GM23248 (cell line): Measurements from ENCODE around the gene ALG9. TPM values are rescaled to one million over a fixed set of nuclear protein-coding genes. Genes with fewer than 3 reads are reported as not detected.

Experiments
- DNase-seq: peaks from one replicate; pipeline ENCODE4 v3.0.0-alpha.2; 2015
- H2AFZ ChIP-seq: fragments of 200-600 bp; sonication (generic); 2 replicates; pipeline ENCODE4 v1.6.1; 2016; ENCODE audit warnings: antibody characterized with exemption
- H3F3A ChIP-seq: fragments of 200-600 bp; sonication (generic); 2 replicates; pipeline ENCODE4 v1.6.1; 2016; ENCODE audit warnings: mild to moderate bottlenecking, antibody characterized with exemption, mixed run types; ENCODE audit not compliant: insufficient read depth
- H3K27ac ChIP-seq: fragments of 200-600 bp; sonication (generic); 2 replicates; pipeline ENCODE4 v1.5.1; 2016; ENCODE audit warnings: mild to moderate bottlenecking
- H3K27me3 ChIP-seq: fragments of 200-600 bp; sonication (generic); replicated peaks from 2 replicates; pipeline ENCODE4 v1.6.1; 2016; ENCODE audit warnings: mild to moderate bottlenecking; ENCODE audit not compliant: insufficient read depth
- H3K36me3 ChIP-seq: fragments of 200-600 bp; sonication (generic); 2 replicates; pipeline ENCODE4 v1.6.1; 2016; ENCODE audit warnings: low read depth, mild to moderate bottlenecking
- H3K4me1 ChIP-seq: fragments of 200-600 bp; sonication (generic); 2 replicates; pipeline ENCODE4 v1.6.1; 2016; ENCODE audit warnings: mild to moderate bottlenecking; ENCODE audit not compliant: insufficient read depth
- H3K4me2 ChIP-seq: fragments of 200-600 bp; sonication (generic); one replicate; pipeline ENCODE4 v1.6.1; 2016; ENCODE audit warnings: mild to moderate bottlenecking; ENCODE audit not compliant: unreplicated experiment
- H3K4me3 ChIP-seq: fragments of 200-600 bp; sonication (generic); 2 replicates; pipeline ENCODE4 v1.5.1; 2016; ENCODE audit warnings: mild to moderate bottlenecking
- H3K79me2 ChIP-seq: fragments of 200-600 bp; sonication (generic); 2 replicates; pipeline ENCODE4 v1.6.1; 2016; ENCODE audit warnings: mild to moderate bottlenecking; ENCODE audit not compliant: insufficient read depth
- H3K9ac ChIP-seq: fragments of 200-600 bp; sonication (generic); 2 replicates; pipeline ENCODE4 v1.6.1; 2016; ENCODE audit warnings: mild to moderate bottlenecking
- H3K9me2 ChIP-seq: fragments of 200-600 bp; sonication (generic); 2 replicates; pipeline ENCODE4 v1.6.1; 2016; ENCODE audit warnings: mixed run types, mild to moderate bottlenecking, moderate library complexity; ENCODE audit not compliant: insufficient read depth
- H3K9me3 ChIP-seq: fragments of 200-600 bp; sonication (generic); one replicate; pipeline ENCODE4 v1.6.1; 2017; ENCODE audit warnings: low read depth
- H4K20me1 ChIP-seq: fragments of 200-600 bp; sonication (generic); 2 replicates; pipeline ENCODE4 v1.6.0; 2016; ENCODE audit not compliant: insufficient read depth
- EZH2 ChIP-seq: fragments of 200-600 bp; sonication (generic); IDR thresholded peaks from 2 replicates; pipeline ENCODE4 v1.6.1; 2018; ENCODE audit warnings: antibody characterized with exemption, mild to moderate bottlenecking; ENCODE audit not compliant: insufficient read depth, poor library complexity, severe bottlenecking
- EZH2phosphoT487 ChIP-seq: fragments of 200-600 bp; sonication (generic); IDR thresholded peaks from 2 replicates; pipeline ENCODE4 v1.6.1; 2018; ENCODE audit warnings: antibody characterized with exemption, moderate library complexity, mild to moderate bottlenecking, low read depth; ENCODE audit not compliant: insufficient read depth
- whole genome bisulfite sequencing, 2 experiments: methylation state at CpG; one replicate each; pipeline ENCODE4 v1.1.6; 2015 to 2017; ENCODE audit warnings: low lambda C conversion rate in 2 of 2, low coverage in 1 of 2; ENCODE audit errors: missing lambda C conversion rate in 2 of 2; 5-methylcytosine and 5-hydroxymethylcytosine counted together
- in situ Hi-C: fragments of 300-500 bp; cut with MboI; formaldehyde crosslinking; loops from 2 replicates; pipeline ENCODE4 v1.15.0; 2020
- polyA plus RNA-seq: library from polyadenylated mRNA; unstranded; fragments of >200 nt; fragmentation: Nextera tagmentation; extraction: Ambion mirVana; gene quantifications from 2 replicates; pipeline ENCODE4 v1.2.1, GENCODE V29; 2016
- total RNA-seq: library from RNA; depleted of rRNA; stranded (reverse); fragments of >200 nt; shearing (Covaris generic); gene quantifications from 2 replicates; pipeline ENCODE4 v1.2.3, GENCODE V29; 2014

ALG9 gene
- total and polyA plus RNA-seq, 2 experiments from 2014 or later = 24.5 to 36.3 TPM

DNA sequence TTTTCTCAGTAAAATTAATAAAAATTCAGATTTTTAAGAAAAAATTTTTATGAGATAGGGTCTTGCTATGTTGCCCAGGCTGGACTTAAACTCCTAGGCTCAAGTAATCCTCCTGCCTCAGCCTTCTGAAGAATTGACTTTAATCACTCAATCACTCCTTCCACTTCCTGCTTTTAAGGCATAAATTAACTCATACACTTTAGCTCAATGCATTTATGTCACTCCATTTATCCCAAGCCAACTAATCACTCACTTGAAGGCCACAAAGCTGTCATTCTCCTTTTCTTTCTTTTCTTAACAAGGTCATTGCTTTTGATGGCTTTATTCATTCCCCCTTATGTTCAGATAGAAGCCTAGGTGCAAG, 877 bp downstream of the ALG9 start:
- H3K9me2 ChIP-seq = no peaks in the 10 kb centered on the region
- DNase-seq = no peak
- no peaks in the 10 kb centered on the region for H4K20me1 ChIP-seq
- H3K9ac ChIP-seq = peak overlapping the region; percentile 87
- peak overlapping the region; percentile 98 for H3K4me3 ChIP-seq
- H3K79me2 ChIP-seq = peaks cover 21% of the 10 kb centered on the region
- TF ChIP-seq EZH2phosphoT487 = no peak
- no peak for TF ChIP-seq EZH2
- H3F3A ChIP-seq = no peaks in the 10 kb centered on the region
- H2AFZ ChIP-seq = peak overlapping the region; percentile 99
- peak overlapping the region; percentile 66 for H3K27ac ChIP-seq
- H3K27me3 ChIP-seq = no peaks in the 10 kb centered on the region
- H3K36me3 ChIP-seq = peaks cover 16% of the 10 kb centered on the region
- no peaks in the 10 kb centered on the region for H3K9me3 ChIP-seq
- in situ Hi-C loops = loop anchor here (10.0 kb wide), 1 partner anchor 124 kb away; no protein-coding TSS in a partner anchor
- H3K4me1 ChIP-seq = peaks cover 13% of the 10 kb centered on the region
- H3K4me2 ChIP-seq = peak overlapping the region; percentile 98

DNA sequence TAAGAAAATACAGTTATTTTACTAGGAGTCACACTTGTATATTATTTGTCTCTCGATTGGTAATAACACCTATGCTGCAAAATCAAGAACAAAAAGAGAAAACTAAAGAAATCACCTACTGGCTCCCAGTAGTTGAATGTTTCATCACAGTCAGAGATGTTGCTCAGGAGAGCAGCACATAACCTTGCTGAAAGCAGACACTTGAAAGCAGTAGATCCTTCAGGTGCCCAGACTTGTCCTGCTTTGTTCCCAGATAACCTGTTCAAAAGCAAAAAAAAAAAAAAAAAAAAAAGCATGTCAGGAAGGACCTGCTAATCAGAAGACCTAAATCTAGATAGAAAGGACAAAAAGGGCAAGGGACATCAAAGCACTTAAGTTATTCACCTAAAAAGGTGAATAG, 1.3 kb downstream of the ALG9 start:
- peaks cover 20% of the 10 kb centered on the region for H3K36me3 ChIP-seq
- H3K4me1 ChIP-seq = peaks cover 13% of the 10 kb centered on the region
- H3K4me2 ChIP-seq = peak overlapping the region; percentile 98
- no peak overlapping the region for H3K9ac ChIP-seq
- no peaks in the 10 kb centered on the region for H3K27me3 ChIP-seq
- no peak for DNase-seq
- H3K9me2 ChIP-seq = no peaks in the 10 kb centered on the region
- WGBS, 2 experiments = 97 to 100% methylated on average over 1 of the region's 1 CpG
- H3F3A ChIP-seq = no peaks in the 10 kb centered on the region
- H2AFZ ChIP-seq = peak overlapping the region; percentile 99; the same call in 1 of the 2 replicates
- peak overlapping the region; percentile 98 for H3K4me3 ChIP-seq
- H4K20me1 ChIP-seq = no peaks in the 10 kb centered on the region
- TF ChIP-seq EZH2phosphoT487 (no peak), EZH2 (no peak)
- H3K27ac ChIP-seq = no peak overlapping the region
- in situ Hi-C loops = loop anchor here (10.0 kb wide), 1 partner anchor 125 kb away; no protein-coding TSS in a partner anchor
- H3K79me2 ChIP-seq = peaks cover 21% of the 10 kb centered on the region
- H3K9me3 ChIP-seq = no peaks in the 10 kb centered on the region

DNA sequence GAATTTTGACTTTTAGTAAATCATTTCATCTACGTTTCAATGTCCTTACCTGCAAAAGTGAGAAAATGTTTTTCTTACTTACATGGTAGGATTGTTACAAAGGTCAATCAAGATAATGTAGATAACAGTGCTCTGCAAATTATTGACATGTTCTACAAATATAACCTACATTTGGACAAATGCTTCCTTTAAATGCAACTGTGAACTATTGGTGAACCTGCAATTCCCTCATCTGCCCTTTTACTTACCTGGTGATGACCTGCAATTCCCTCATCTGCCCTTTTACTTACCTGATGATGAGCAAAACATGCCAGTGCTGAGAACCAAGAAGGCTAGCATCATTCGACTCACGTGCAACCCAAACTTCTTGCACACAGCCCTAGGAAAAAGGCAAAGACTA, 11.1 kb downstream of the ALG9 start:
- Histone ChIP-seq H3K9ac (no peak overlapping the region), H3K4me2 (no peak overlapping the region), H3K36me3 (peaks cover 23% of the 10 kb centered on the region), H4K20me1 (no peaks in the 10 kb centered on the region), H2AFZ (no peak overlapping the region), H3K9me3 (no peaks in the 10 kb centered on the region), H3K27ac (no peak overlapping the region), H3K9me2 (no peaks in the 10 kb centered on the region), H3K4me3 (no peak overlapping the region), H3K79me2 (no peaks in the 10 kb centered on the region), H3K27me3 (no peaks in the 10 kb centered on the region), H3F3A (no peaks in the 10 kb centered on the region), H3K4me1 (no peaks in the 10 kb centered on the region)
- TF ChIP-seq EZH2 (no peak), EZH2phosphoT487 (no peak)
- DNase-seq = no peak
- WGBS, 2 experiments = 97 to 98% methylated on average over 3 of the region's 3 CpGs
- in situ Hi-C loops = no loop called here

DNA sequence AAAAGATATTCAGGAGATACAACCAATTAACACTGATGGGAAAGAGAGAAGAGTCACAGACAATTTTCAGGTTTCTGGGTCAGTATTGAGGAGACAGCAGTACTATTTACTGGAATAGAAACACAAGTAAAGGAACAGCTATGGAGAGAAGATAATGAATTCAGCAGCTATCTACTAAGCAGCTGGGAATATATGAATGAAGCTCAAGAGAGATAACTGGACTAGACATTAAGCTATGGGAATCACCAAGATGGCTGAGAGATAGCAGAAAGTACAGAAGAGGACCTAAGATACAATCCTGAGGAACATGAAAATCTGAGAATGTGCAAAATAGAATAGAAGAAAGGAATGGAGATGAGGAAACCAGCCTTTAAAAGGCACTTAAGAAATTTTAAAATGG, 15.9 kb downstream of the ALG9 start:
- in situ Hi-C loops = no loop called here
- Histone ChIP-seq H3K9me3 (no peaks in the 10 kb centered on the region), H3K27me3 (no peaks in the 10 kb centered on the region), H3F3A (no peaks in the 10 kb centered on the region; the same call in 1 of the 2 replicates), H3K4me2 (no peak overlapping the region), H4K20me1 (no peaks in the 10 kb centered on the region), H3K9ac (no peak overlapping the region), H3K9me2 (no peaks in the 10 kb centered on the region), H3K27ac (no peak overlapping the region), H2AFZ (no peak overlapping the region), H3K4me1 (no peaks in the 10 kb centered on the region), H3K4me3 (no peak overlapping the region), H3K36me3 (peaks cover 22% of the 10 kb centered on the region; the same call in 1 of the 2 replicates), H3K79me2 (no peaks in the 10 kb centered on the region)
- DNase-seq = no peak
- TF ChIP-seq EZH2 (no peak), EZH2phosphoT487 (no peak)

DNA sequence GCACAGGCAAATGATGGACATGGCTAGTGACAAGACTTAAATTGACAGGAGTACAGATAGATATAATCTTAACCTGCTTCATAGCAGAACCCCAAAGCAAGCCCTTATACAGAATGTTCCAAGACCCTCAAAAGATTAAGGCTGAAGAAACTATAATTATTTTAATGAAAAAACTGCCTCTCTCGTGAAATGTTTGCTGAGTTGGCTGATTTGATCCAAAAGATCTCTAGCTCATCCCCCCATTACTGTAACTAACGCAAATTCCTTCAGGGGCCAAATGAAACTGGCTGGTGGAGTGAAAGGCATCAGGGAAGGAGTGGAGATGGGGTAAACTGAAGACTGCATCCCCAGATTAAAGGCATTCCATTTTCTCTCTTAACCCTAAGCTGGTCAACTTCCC, 19.3 kb downstream of the ALG9 start:
- H3K27ac ChIP-seq = no peak overlapping the region
- no peaks in the 10 kb centered on the region for H3K9me2 ChIP-seq
- H3K9ac ChIP-seq = no peak overlapping the region
- peaks cover 5% of the 10 kb centered on the region; the same call in 1 of the 2 replicates for H3K36me3 ChIP-seq
- in situ Hi-C loops = no loop called here
- peaks cover under 1% of the 10 kb centered on the region; the same call in 1 of the 2 replicates for H3K4me1 ChIP-seq
- no peaks in the 10 kb centered on the region for H3K27me3 ChIP-seq
- no peak overlapping the region for H3K4me2 ChIP-seq
- no peaks in the 10 kb centered on the region for H3K79me2 ChIP-seq
- no peaks in the 10 kb centered on the region for H4K20me1 ChIP-seq
- H2AFZ ChIP-seq = no peak overlapping the region
- WGBS, 2 experiments = 73 to 74% methylated on average over 2 of the region's 2 CpGs
- no peaks in the 10 kb centered on the region for H3K9me3 ChIP-seq
- no peak for DNase-seq
- no peak overlapping the region for H3K4me3 ChIP-seq
- peaks cover 12% of the 10 kb centered on the region for H3F3A ChIP-seq
- TF ChIP-seq EZH2phosphoT487 = no peak
- no peak for TF ChIP-seq EZH2
